Stimulated activated CD8-positive, alpha-beta memory T cell treated with anti-CD3 and anti-CD28 coated beads, Interleukin-12 subunit alpha, Interleukin-12 subunit beta, amount 100 ng/mL, for 24 hours (primary cell): ENCODE measurements around the gene KLC1.
A peak's percentile ranks its signal among the peaks of the same experiment; 100 is the strongest.

ENCODE experiments used
- DNase-seq: peaks from one replicate; pipeline ENCODE4 v3.0.0-alpha.2; 2020; ENCODE audit errors: extremely low read depth

KLC1 gene

GRCh38 chr14:103703433-103704385 is 74.7 kb downstream of the KLC1 start:
- no peak for DNase-seq

- DNase-seq: no peak
Observed at GRCh38 chr14:103704708-103705107, 75.7 kb downstream of the KLC1 start.

GRCh38 chr14:103705118-103705503 is 76.1 kb downstream of the KLC1 start:
- no peak for DNase-seq

- DNase-seq: no peak
Observed at GRCh38 chr14:103705504-103706284, 76.7 kb downstream of the KLC1 start.

- DNase-seq: no peak
Observed at GRCh38 chr14:103706551-103707328, 77.7 kb downstream of the KLC1 start.

GRCh38 chr14:103707329-103708263 is 78.6 kb downstream of the KLC1 start:
- DNase-seq: no peak

- DNase-seq: no peak
Observed at GRCh38 chr14:103708750-103709187, 79.8 kb downstream of the KLC1 start.

- DNase-seq: no peak
Observed at GRCh38 chr14:103709814-103710213, 80.8 kb downstream of the KLC1 start.

- DNase-seq: no peak
Observed at GRCh38 chr14:103710771-103711377, 81.9 kb downstream of the KLC1 start.

GRCh38 chr14:103711516-103712431 is 82.8 kb downstream of the KLC1 start:
- no peak for DNase-seq

GRCh38 chr14:103712633-103713247 is 83.7 kb downstream of the KLC1 start:
- DNase-seq: no peak

- DNase-seq: no peak
Observed at GRCh38 chr14:103713304-103714062, 84.5 kb downstream of the KLC1 start.

- no peak for DNase-seq
Observed at GRCh38 chr14:103714063-103714724, 85.2 kb downstream of the KLC1 start.

GRCh38 chr14:103715052-103716000 is 86.3 kb downstream of the KLC1 start, which contains the start of the genes XRCC3 and ZFYVE21:
XRCC3 (minus strand) TSS chr14:103715451; CDS start chr14:103711087, 4,364 bp downstream.
ZFYVE21 (plus strand) TSS chr14:103715810; CDS start chr14:103715842, 32 bp downstream.
- DNase-seq: peak; percentile 97

- DNase-seq: no peak
Observed at GRCh38 chr14:103716091-103716801, 87.2 kb downstream of the KLC1 start.
